ENCODE results near the gene PPIF.

DNA sequence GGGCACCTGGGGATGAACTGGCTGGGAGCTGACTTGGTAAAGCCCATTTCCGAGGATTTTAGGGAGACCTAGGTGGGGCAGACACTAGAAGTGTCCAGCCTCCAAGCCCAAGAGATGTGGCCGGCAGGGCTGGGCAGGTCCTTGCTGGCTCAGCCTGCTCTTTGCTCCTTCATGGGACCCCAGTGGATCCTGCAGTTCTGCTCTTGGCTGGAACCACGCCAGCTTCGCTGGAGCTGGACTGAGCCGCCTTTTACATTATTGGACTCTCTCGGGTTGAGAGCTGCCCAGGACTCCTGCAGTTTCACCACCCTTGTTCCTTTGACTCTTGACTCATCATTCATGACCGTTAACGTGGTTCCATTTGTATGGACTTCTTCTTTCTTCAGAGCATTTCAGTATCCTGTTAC is 5.7 kb downstream of the PPIF start:
- TF ChIP-seq, protein P1, sequence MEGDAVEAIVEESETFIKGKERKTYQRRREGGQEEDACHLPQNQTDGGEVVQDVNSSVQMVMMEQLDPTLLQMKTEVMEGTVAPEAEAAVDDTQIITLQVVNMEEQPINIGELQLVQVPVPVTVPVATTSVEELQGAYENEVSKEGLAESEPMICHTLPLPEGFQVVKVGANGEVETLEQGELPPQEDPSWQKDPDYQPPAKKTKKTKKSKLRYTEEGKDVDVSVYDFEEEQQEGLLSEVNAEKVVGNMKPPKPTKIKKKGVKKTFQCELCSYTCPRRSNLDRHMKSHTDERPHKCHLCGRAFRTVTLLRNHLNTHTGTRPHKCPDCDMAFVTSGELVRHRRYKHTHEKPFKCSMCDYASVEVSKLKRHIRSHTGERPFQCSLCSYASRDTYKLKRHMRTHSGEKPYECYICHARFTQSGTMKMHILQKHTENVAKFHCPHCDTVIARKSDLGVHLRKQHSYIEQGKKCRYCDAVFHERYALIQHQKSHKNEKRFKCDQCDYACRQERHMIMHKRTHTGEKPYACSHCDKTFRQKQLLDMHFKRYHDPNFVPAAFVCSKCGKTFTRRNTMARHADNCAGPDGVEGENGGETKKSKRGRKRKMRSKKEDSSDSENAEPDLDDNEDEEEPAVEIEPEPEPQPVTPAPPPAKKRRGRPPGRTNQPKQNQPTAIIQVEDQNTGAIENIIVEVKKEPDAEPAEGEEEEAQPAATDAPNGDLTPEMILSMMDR (IDR thresholded peaks at IDR 0.05): no peak
- TF ChIP-seq EP300 (IDR thresholded peaks at IDR 0.05; ENCODE audit: low read depth) (no peak), POLR2A (IDR thresholded peaks at IDR 0.05) (no peak), POLR2AphosphoS5 (IDR thresholded peaks at IDR 0.05) (no peak)

Measured in transverse colon (tissue), 4 donors.